ENCODE data around the gene SLCO3A1. TPM values are rescaled to one million over a fixed set of nuclear protein-coding genes. Genes with fewer than 3 reads are reported as not detected.

SLCO3A1 gene
- total and polyA plus RNA-seq, 2 of the 8 experiments (the other 6 are each of a cell fraction or from before 2014, with no cell fraction given), result 15.1 to 20.4 TPM

- Histone ChIP-seq H3K27me3 (replicated peaks in 1 of 4; ENCODE audit: control insufficient read depth in 3 of 4, extremely low read depth in 1 of 4, insufficient read depth in 3 of 4, low read length in 3 of 4) (no peaks in the 10 kb centered on the region), H3K14ac (ENCODE audit: insufficient read length) (no peak overlapping the region), H3K4ac (replicated peaks; ENCODE audit: insufficient read length, low read depth, low read length) (no peak overlapping the region), H3K4me3 (ENCODE audit: extremely low read depth in 1 of 4, insufficient read depth in 2 of 4, low read depth in 3 of 4, low read length in 4 of 4) (no peak overlapping the region), H4K20me1 (replicated peaks in 1 of 2; ENCODE audit: control insufficient read depth in 1 of 2, insufficient read depth in 2 of 2, low read length in 2 of 2) (no peaks in the 10 kb centered on the region), H3K36me3 (ENCODE audit: control insufficient read depth in 2 of 4, insufficient read depth in 4 of 4, low read length in 3 of 4) (no peaks in the 10 kb centered on the region), H3K56ac (replicated peaks; ENCODE audit: insufficient read length, low read depth, low read length) (no peak overlapping the region), H3K9me3 (ENCODE audit: insufficient read depth in 2 of 2, low read depth in 1 of 2, low read length in 1 of 2) (no peaks in the 10 kb centered on the region), H2BK12ac (ENCODE audit: low read depth, low read length) (no peak overlapping the region), H4K8ac (ENCODE audit: extremely low read depth, insufficient read depth, low read length) (no peak overlapping the region), H3K79me2 (ENCODE audit: control insufficient read depth in 1 of 2, insufficient read depth in 2 of 2, low read length in 2 of 2) (no peaks in the 10 kb centered on the region), H3K27ac (ENCODE audit: low read depth, low read length) (no peak overlapping the region), H3K9ac (replicated peaks in 1 of 4; ENCODE audit: extremely low read depth in 1 of 4, low read depth in 3 of 4, low read length in 3 of 4) (no peak overlapping the region), H2BK120ac (replicated peaks; ENCODE audit: low read depth, low read length) (no peak overlapping the region), H3K23me2 (ENCODE audit: low read depth, low read length) (no peaks in the 10 kb centered on the region), H2BK15ac (ENCODE audit: low read length) (no peak overlapping the region), H2BK5ac (ENCODE audit: low read depth, low read length) (no peak overlapping the region), H3K4me2 (ENCODE audit: insufficient read depth in 1 of 2, low read depth in 2 of 2, low read length in 2 of 2) (no peak overlapping the region), H2AFZ (ENCODE audit: low read length) (no peak overlapping the region), H2BK20ac (ENCODE audit: low read length) (no peak overlapping the region), H4K91ac (replicated peaks; ENCODE audit: insufficient read length, low read length) (no peak overlapping the region), H3K23ac (ENCODE audit: insufficient read length) (no peak overlapping the region), H3K79me1 (ENCODE audit: low read depth, low read length) (no peaks in the 10 kb centered on the region), H3K4me1 (replicated peaks in 1 of 4; ENCODE audit: control insufficient read depth in 3 of 4, insufficient read depth in 4 of 4, low read length in 3 of 4) (peaks cover 12 to 25% (median 19%) of the 10 kb centered on the region in 4 experiments; a peak in 6 of 7 replicates), H2AK5ac (ENCODE audit: low read depth, low read length) (no peak overlapping the region; the same call in 1 of the 2 replicates), H4K5ac (ENCODE audit: insufficient read length, low read depth, low read length) (no peak overlapping the region), H3K18ac (ENCODE audit: extremely low read depth, low read length) (no peak overlapping the region)
- ChIA-PET POLR2A (ENCODE audit: partially characterized antibody) (no interaction called here), CTCF (ENCODE audit: partially characterized antibody) (interaction anchor here (1.0 to 7.2 kb wide), 7 partner anchors 8 to 93 kb away, joined by 3 to 39 read pairs (median 4); no protein-coding TSS in a partner anchor)
- WGBS, 2 experiments (ENCODE audit: extremely low coverage in 1 of 2, insufficient coverage in 1 of 2, insufficient read length in 1 of 2, insufficient replicate concordance in 2 of 2, low coverage in 1 of 2, low lambda C conversion rate in 2 of 2, missing lambda C conversion rate in 1 of 2), result 98% methylated on average over 3 of the region's 3 CpGs; no CpG with 5 or more reads in 1 of the 2 experiments
- DNase-seq (ENCODE audit: low read depth in 1 of 2, low spot score in 2 of 2) (no peak), FAIRE-seq (no peak)
- no peak for TF ChIP-seq SIN3A (conservative IDR thresholded peaks at IDR 0.05 in 1 of 2, IDR thresholded peaks at IDR 0.05 in 1 of 2; ENCODE audit: low read depth in 1 of 2, low read length in 2 of 2)
- TF ChIP-seq, protein P1, sequence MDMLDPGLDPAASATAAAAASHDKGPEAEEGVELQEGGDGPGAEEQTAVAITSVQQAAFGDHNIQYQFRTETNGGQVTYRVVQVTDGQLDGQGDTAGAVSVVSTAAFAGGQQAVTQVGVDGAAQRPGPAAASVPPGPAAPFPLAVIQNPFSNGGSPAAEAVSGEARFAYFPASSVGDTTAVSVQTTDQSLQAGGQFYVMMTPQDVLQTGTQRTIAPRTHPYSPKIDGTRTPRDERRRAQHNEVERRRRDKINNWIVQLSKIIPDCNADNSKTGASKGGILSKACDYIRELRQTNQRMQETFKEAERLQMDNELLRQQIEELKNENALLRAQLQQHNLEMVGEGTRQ (IDR thresholded peaks at IDR 0.05; ENCODE audit: low read length), result no peak
- TF ChIP-seq GTF2F1 (IDR thresholded peaks at IDR 0.05; ENCODE audit: borderline replicate concordance, low read depth, low read length), result no peak
- no peak for TF ChIP-seq MAX (IDR thresholded peaks at IDR 0.05)
- no peak for TF ChIP-seq RBBP5 (IDR thresholded peaks at IDR 0.05; ENCODE audit: borderline replicate concordance, low read depth, low read length)
- no peak for TF ChIP-seq RFX5 (IDR thresholded peaks at IDR 0.05; ENCODE audit: borderline replicate concordance, low read depth, low read length)
- TF ChIP-seq CREB1 (IDR thresholded peaks at IDR 0.05), result no peak
- TF ChIP-seq HDAC2 (IDR thresholded peaks at IDR 0.05; ENCODE audit: borderline replicate concordance in 1 of 2, low read depth in 2 of 2, low read length in 2 of 2), result no peak
- TF ChIP-seq, protein P2, sequence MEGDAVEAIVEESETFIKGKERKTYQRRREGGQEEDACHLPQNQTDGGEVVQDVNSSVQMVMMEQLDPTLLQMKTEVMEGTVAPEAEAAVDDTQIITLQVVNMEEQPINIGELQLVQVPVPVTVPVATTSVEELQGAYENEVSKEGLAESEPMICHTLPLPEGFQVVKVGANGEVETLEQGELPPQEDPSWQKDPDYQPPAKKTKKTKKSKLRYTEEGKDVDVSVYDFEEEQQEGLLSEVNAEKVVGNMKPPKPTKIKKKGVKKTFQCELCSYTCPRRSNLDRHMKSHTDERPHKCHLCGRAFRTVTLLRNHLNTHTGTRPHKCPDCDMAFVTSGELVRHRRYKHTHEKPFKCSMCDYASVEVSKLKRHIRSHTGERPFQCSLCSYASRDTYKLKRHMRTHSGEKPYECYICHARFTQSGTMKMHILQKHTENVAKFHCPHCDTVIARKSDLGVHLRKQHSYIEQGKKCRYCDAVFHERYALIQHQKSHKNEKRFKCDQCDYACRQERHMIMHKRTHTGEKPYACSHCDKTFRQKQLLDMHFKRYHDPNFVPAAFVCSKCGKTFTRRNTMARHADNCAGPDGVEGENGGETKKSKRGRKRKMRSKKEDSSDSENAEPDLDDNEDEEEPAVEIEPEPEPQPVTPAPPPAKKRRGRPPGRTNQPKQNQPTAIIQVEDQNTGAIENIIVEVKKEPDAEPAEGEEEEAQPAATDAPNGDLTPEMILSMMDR (IDR thresholded peaks at IDR 0.05; ENCODE audit: control extremely low read depth in 1 of 3, insufficient read depth in 1 of 3, low read depth in 1 of 3, low read length in 3 of 3), result no peak
- no peak for TF ChIP-seq SRF (IDR thresholded peaks at IDR 0.05; ENCODE audit: low read depth, low read length)
These were observed 259.2 kb downstream of the SLCO3A1 start for GRCh38 chr15:92112711-92113110.
